GM21390 (cell line): Measurements from ENCODE around the gene CHRNB2.
"Not testable (repeated sequence)": the region's sequence is repeated elsewhere in the genome, so short reads cannot be mapped to it uniquely, and the experiment has no call there.

Experiments used
- ATAC-seq: cut with Tn5 transposase; IDR thresholded peaks from one replicate; pipeline ENCODE4 v1.9.1; 2021; ENCODE audit not compliant: unreplicated experiment

Gene CHRNB2

DNA sequence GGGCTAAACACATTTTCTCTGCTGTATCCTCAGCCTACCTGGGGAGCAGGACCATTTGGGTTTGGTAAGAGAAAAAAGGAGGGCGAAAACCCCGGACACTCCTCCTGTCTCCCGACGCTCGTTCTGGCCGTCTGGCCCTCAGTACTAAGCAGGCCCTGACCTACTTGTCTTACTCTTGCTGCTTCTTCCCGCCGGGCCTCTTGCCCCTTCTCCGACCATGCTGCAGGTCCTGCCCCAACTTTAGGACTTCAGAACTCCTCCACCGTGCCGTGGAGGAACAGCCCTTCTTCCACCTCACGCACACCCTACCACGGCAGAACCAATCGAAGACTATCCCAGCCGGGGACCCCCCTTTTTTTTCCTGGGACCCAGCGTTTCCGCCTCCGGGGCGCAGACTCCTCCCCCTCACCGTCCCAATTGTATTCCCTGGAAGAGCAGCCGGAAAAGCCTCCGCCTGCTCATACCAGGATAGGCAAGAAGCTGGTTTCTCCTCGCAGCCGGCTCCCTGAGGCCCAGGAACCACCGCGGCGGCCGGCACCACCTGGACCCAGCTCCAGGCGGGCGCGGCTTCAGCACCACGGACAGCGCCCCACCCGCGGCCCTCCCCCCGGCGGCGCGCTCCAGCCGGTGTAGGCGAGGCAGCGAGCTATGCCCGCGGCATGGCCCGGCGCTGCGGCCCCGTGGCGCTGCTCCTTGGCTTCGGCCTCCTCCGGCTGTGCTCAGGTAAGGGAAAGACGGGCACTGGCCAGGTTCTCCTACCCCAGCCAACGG is at the start of gene CHRNB2:
Gene CHRNB2 (plus strand): TSS at position 393 of the 771 bp plus-strand sequence. CDS start 267 bp downstream, at position 660.
- no peak for ATAC-seq

DNA sequence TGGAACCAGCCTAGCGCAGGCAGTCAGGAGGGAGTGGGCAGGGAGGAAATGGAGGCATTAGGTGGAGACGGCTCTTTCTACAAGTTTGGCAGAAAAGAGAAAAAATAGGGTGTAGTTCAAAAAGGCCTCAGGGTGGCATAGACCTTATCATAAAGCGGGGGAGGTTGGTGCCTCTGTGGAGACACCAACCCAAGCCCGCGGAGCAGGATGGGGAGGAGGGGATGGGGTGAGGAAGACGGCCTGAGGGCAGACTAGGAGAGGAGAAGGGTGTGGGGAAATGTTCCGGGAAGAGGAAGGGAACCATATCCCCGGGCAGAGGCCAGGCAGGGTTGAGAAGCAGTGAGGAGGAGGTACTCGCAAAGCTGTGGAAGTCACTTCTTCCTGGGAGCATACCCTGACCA is 48.0 kb upstream of the CHRNB2 start:
- no peak for ATAC-seq

- ATAC-seq: no peak
These were observed 47.2 kb upstream of the CHRNB2 start for GRCh38 chr1:154520333-154520732.

GRCh38 chr1:154521695-154522094 is 45.9 kb upstream of the CHRNB2 start:
- no peak for ATAC-seq

GRCh38 chr1:154524881-154525280 is 42.7 kb upstream of the CHRNB2 start:
- ATAC-seq: no peak

GRCh38 chr1:154527192-154527591 is 40.4 kb upstream of the CHRNB2 start:
- ATAC-seq: no peak

DNA sequence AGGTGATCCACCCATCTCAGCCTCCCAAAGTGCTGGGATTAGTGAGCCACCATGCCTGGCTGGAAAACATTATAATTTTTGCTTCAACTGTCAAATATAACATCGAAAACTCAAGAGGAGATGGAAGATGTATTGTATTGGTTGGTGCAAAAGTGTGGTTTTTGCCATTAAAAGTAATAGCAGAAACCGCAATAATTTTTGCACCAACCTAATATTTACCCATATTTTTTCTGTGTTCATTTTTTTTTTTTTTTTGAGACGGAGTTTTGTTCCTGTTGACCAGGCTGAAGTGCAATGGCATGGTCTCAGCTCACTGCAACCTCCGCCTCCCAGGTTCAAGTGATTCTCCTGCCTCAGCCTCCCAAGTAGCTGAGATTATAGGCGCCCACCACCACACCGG is 38.3 kb upstream of the CHRNB2 start:
- no peak for ATAC-seq

GRCh38 chr1:154531950-154532349 is 35.6 kb upstream of the CHRNB2 start:
- ATAC-seq: not testable (repeated sequence)

DNA sequence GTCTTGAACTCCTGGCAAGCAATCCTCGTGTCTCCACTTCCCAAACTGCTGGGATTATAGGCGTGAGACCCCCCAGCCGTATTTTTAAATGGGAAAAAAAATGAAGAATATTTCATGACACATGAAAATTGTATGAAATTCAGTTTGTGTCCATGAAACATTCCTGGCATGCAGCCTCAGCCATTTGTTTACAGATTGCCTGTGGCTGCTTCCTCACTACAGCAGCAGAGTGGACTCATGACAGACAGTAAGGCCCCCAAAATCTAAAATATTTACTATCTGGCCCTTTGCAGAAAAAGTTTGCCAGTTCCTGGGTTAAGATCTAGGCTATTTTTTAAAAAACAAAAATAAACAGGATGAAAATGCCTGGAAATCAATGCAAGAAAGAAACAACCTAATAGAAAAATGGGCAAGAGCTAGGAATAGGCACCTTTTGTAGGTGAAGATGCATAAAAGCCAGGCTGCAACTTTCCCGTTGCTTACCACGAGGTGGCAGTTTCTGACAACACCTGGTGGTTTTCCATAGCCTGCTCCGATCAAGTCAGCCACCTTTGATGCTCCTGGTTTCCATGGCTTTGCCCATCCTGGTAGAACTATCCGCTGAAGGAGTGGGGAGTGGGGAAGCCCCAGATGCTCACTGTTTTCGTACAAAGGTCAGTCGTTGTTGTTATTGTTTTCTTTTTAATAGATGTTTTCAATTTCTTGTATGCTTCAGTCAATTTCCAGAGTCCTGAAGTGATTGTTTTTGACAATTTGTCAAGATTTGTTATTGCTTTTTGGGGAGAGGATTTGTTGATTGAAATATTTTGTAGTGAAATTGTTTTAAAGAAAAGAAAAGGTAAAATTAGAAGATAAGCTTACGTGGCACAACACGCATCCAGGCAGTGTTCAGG is 33.4 kb upstream of the CHRNB2 start:
- no peak for ATAC-seq

GRCh38 chr1:154536570-154536969 is 31.0 kb upstream of the CHRNB2 start:
- ATAC-seq: no peak

- ATAC-seq: no peak
These were observed 27.8 kb upstream of the CHRNB2 start for GRCh38 chr1:154539486-154540483.

- ATAC-seq: no peak
These were observed 26.3 kb upstream of the CHRNB2 start for GRCh38 chr1:154541231-154541630.

DNA sequence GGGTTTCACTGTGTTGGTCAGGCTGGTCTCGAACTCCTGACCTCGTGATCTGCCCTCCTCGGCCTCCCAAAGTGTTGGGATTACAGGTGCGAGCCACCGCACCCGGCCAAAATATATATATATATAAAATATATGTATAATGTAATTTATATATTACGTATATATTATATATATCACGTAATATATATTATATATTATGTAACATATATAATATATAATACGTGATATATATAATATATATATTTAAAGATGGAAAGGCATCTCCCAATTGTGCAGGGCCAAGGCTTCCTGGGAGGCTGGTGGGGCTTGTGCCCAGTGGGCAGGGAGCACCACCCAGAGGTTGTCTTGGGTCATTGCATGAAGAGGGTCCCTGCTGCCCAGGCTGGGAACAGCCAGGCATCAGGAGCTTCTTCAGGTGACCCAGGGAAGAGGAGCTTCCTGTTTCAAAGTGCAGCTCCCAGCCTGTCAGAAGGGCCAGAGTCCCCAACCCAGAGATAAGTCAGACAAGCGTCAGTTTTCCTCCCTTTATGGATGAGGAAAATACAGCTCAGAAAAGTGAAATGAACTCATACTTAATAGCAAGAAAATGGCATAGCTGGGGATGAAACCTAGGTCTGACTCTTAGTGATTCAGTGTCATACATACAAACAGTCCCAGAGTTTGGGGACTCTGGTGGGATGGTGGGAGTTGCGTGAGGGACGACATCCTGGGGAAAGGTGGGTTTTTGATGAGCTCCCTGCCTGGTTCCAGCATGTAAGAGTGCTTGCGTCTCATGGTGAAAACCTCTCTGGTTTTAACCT is 21.1 kb upstream of the CHRNB2 start:
- ATAC-seq: no peak

GRCh38 chr1:154547105-154547732 is 20.4 kb upstream of the CHRNB2 start:
- ATAC-seq: no peak

DNA sequence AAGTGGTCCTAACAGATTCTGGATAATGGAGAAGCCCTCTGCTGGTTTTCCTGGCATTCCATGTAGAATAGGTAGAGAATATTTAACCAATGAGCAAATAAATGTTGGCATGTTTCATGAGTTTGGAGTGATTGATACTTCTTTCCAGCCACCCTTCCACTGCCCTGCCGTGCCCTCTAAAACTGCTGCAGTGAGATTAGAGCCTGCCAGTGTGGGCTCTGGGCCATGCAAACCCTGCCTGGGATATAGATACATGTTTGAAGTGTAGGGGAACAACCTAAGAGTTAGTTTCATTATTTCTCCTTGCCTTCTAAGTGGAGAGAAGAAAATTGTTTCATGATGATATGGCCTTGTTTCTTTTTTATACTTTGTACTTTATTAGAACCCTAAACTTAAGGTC is 19.6 kb upstream of the CHRNB2 start:
- ATAC-seq: no peak

- ATAC-seq: no peak
These were observed 18.3 kb upstream of the CHRNB2 start for GRCh38 chr1:154549202-154549770.

DNA sequence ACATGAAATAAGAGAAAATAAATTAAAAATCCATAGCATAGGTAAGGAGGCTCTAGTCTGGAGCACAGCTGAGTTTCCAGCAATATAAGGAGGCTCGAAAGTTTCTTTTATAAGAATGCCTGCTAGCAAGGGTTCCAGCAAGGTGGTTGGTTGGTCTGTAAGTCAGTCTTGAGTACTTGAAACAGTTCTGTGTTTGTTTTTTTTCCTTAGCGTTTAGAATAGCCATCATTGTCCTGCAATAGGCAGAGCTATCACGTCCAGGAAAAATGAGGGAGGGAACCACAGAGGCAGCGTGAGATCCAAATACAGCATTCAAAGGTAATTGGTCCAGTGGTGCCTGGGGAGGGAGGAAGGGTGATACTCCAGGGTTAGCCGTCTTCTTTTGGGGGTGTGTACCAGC is 17.5 kb upstream of the CHRNB2 start:
- ATAC-seq: no peak

DNA sequence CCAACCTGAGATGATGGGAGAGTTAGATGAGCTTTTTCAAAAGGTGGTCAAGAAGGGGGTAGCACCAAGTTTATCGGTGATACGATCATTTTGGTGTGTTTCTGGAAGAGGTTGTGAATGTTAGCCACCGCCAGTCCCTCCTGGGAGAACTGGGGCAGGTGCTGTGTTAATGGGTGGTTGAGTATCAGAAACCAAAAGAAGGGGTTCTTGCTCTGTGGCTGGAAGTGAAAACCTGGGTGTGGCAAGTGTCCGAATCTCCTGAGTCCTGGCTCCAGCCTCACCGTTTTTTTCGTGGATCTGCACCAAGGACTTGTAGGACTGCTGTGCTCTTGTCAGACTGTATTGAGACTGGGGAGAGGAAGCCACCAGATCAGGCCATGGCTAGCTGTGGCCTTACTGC is 16.9 kb upstream of the CHRNB2 start:
- ATAC-seq: no peak

GRCh38 chr1:154551474-154551873 is 16.1 kb upstream of the CHRNB2 start:
- ATAC-seq: no peak
